Thoracic aorta (tissue), 2 donors: ENCODE data around the gene TACC2. TPM values are rescaled to one million over a fixed set of nuclear protein-coding genes. Genes with fewer than 3 reads are reported as not detected.
"Not testable (repeated sequence)": the region's sequence is repeated elsewhere in the genome, so short reads cannot be mapped to it uniquely, and the experiment has no call there.

ENCODE experiments used
- ATAC-seq: fragments of 150-250 bp; one replicate; pipeline ENCODE4 v1.8.0; 2017; ENCODE audit warnings: low read depth; ENCODE audit not compliant: insufficient number of reproducible peaks, low FRiP score
- DNase-seq: peaks from one replicate; pipeline ENCODE4 v3.0.0-alpha.2; 2020; ENCODE audit warnings: low spot score
- H3K27ac ChIP-seq, 2 donors: fragments of 200-600 bp; sonication (generic); 1 replicate in 1 of 2; 2 replicates in 1 of 2; pipeline ENCODE4 v1.5.1; 2016; ENCODE audit warnings: mild to moderate bottlenecking in 2 of 2, moderate library complexity in 2 of 2
- H3K27me3 ChIP-seq: fragments of 200-600 bp; sonication (generic); replicated peaks from 2 replicates; pipeline ENCODE4 v1.6.0; 2016; ENCODE audit warnings: mild to moderate bottlenecking; ENCODE audit not compliant: insufficient read depth
- H3K36me3 ChIP-seq: fragments of 200-600 bp; sonication (generic); one replicate; pipeline ENCODE4 v1.5.1; 2016
- H3K4me1 ChIP-seq, 2 donors: fragments of 200-600 bp; sonication (generic); 1 replicate in 1 of 2; 2 replicates in 1 of 2; pipeline versions ENCODE4 v1.5.1 to v1.6.0; 2016; ENCODE audit warnings: low read depth in 2 of 2, mild to moderate bottlenecking in 1 of 2; ENCODE audit not compliant: control insufficient read depth in 1 of 2
- H3K4me3 ChIP-seq: fragments of 200-600 bp; sonication (generic); 2 replicates; pipeline ENCODE4 v1.5.1; 2016; ENCODE audit warnings: mild to moderate bottlenecking
- H3K9me3 ChIP-seq: fragments of 200-600 bp; sonication (generic); 2 replicates; pipeline ENCODE4 v1.5.1; 2016
- CTCF ChIP-seq: fragments of 200-600 bp; sonication (generic); IDR thresholded peaks from one replicate; pipeline ENCODE4 v1.5.1; 2019; ENCODE audit warnings: antibody characterized with exemption
- total RNA-seq, 2 donors: library from RNA; depleted of rRNA; stranded (reverse); fragments of >200 nt; gene quantifications; one replicate each; pipeline versions ENCODE4 v1.1.0 to v1.2.3, GENCODE V29; 2016

TACC2 gene
- total RNA-seq, 2 donors from 2014 or later, result 52.1 to 71.0 TPM

GRCh38 chr10:122102146-122102868 lies 113.3 kb downstream of the TACC2 start:
- ATAC-seq (no peak), DNase-seq (no peak)
- H3K9me3 ChIP-seq, result no peaks in the 10 kb centered on the region
- peak overlapping the region; percentile 43 to 50 for H3K27ac ChIP-seq
- H3K27me3 ChIP-seq, result no peaks in the 10 kb centered on the region
- TF ChIP-seq CTCF, result no peak
- peaks cover 30 to 56% of the 10 kb centered on the region in 2 donors for H3K4me1 ChIP-seq
- H3K4me3 ChIP-seq, result no peak overlapping the region
- H3K36me3 ChIP-seq, result no peaks in the 10 kb centered on the region

GRCh38 chr10:122102869-122103525 lies 114.0 kb downstream of the TACC2 start:
- DNase-seq (no peak), ATAC-seq (no peak)
- Histone ChIP-seq H3K9me3 (no peaks in the 10 kb centered on the region), H3K4me1 (peaks cover 28 to 50% of the 10 kb centered on the region in 2 donors), H3K27me3 (no peaks in the 10 kb centered on the region), H3K36me3 (no peaks in the 10 kb centered on the region), H3K4me3 (no peak overlapping the region), H3K27ac (peak overlapping the region; percentile 43 to 50)
- no peak for TF ChIP-seq CTCF

- H3K4me3 ChIP-seq, result no peak overlapping the region
- no peaks in the 10 kb centered on the region for H3K36me3 ChIP-seq
- no peak for DNase-seq
- no peak for TF ChIP-seq CTCF
- peaks cover 24 to 44% of the 10 kb centered on the region in 2 donors for H3K4me1 ChIP-seq
- no peak for ATAC-seq
- H3K27me3 ChIP-seq, result no peaks in the 10 kb centered on the region
- H3K9me3 ChIP-seq, result no peaks in the 10 kb centered on the region
- H3K27ac ChIP-seq, result peak overlapping the region in 1 of 2 donors; percentile 23
Measured at GRCh38 chr10:122103592-122103991, 114.6 kb downstream of the TACC2 start.

- not testable (repeated sequence) for H3K27me3 ChIP-seq, H3K27ac ChIP-seq, H3K9me3 ChIP-seq, H3K4me3 ChIP-seq, H3K36me3 ChIP-seq, DNase-seq, ATAC-seq
- peaks cover 5 to 13% of the 10 kb centered on the region in 2 donors for H3K4me1 ChIP-seq
Measured at GRCh38 chr10:122108786-122109185, 119.8 kb downstream of the TACC2 start.

GRCh38 chr10:122112021-122112616 lies 123.2 kb downstream of the TACC2 start:
- DNase-seq, result no peak
- H3K36me3 ChIP-seq, result no peaks in the 10 kb centered on the region
- TF ChIP-seq CTCF, result no peak
- H3K4me3 ChIP-seq, result peak overlapping the region; percentile 91
- no peaks in the 10 kb centered on the region for H3K9me3 ChIP-seq
- ATAC-seq, result no peak
- peaks cover 5 to 34% of the 10 kb centered on the region in 2 donors for H3K4me1 ChIP-seq
- H3K27me3 ChIP-seq, result no peaks in the 10 kb centered on the region
- H3K27ac ChIP-seq, result peak overlapping the region; percentile 99
